Body of pancreas (tissue), 4 donors: ENCODE data around the gene PLET1. TPM values are rescaled to one million over a fixed set of nuclear protein-coding genes. Genes with fewer than 3 reads are reported as not detected.
A peak's percentile ranks its signal among the peaks of the same experiment; 100 is the strongest.

Experiments
- ATAC-seq: fragments of 150-250 bp; one replicate; pipeline ENCODE4 v1.9.1; 2016
- DNase-seq, 4 donors: peaks; one replicate each; pipeline ENCODE4 v3.0.0-alpha.2; 2019
- H3K27ac ChIP-seq, 4 donors: fragments of 200-600 bp; sonication (generic); 1 replicate in 3 of 4; 2 replicates in 1 of 4; pipeline versions ENCODE4 v1.5.1 to v1.6.1; 2016 to 2019; ENCODE audit warnings: mild to moderate bottlenecking in 1 of 4, mixed read lengths in 1 of 4, moderate library complexity in 1 of 4
- H3K27me3 ChIP-seq, 2 donors: fragments of 200-600 bp; sonication (generic); one replicate each; pipeline ENCODE4 v1.6.0; 2016; ENCODE audit warnings: mild to moderate bottlenecking in 1 of 2
- H3K36me3 ChIP-seq, 2 donors: fragments of 200-600 bp; sonication (generic); replicated peaks in 1 of 2; 2 replicates each; pipeline ENCODE4 v1.5.1; 2016; ENCODE audit warnings: low read depth in 2 of 2; ENCODE audit not compliant: insufficient read depth in 1 of 2
- H3K4me1 ChIP-seq: fragments of 200-600 bp; sonication (generic); one replicate; pipeline ENCODE4 v1.6.0; 2016
- H3K4me3 ChIP-seq, 2 donors: fragments of 200-600 bp; sonication (generic); 1 replicate in 1 of 2; 2 replicates in 1 of 2; pipeline ENCODE4 v1.5.1; 2016 to 2019
- H3K9me3 ChIP-seq, 3 donors: fragments of 200-600 bp; sonication (generic); 1 replicate in 2 of 3; 2 replicates in 1 of 3; pipeline ENCODE4 v1.5.1; 2016
- POLR2A ChIP-seq, 3 donors: fragments of 450-650 bp; IDR thresholded peaks; one replicate each; pipeline ENCODE4 v1.6.1; 2016; ENCODE audit warnings: antibody characterized with exemption in 3 of 3, mild to moderate bottlenecking in 2 of 3
- WGBS, 2 donors: methylation state at CpG; one replicate each; pipeline ENCODE4 v1.1.5; 2017; 5-methylcytosine and 5-hydroxymethylcytosine counted together
- intact Hi-C: fragments of 100-400 bp; cut with DNase I; formaldehyde crosslinking; loops from one replicate; pipeline ENCODE4 v1.15.1; 2023
- total RNA-seq, 2 donors: library from RNA; depleted of rRNA; stranded (reverse); fragments of >200 nt; gene quantifications; one replicate each; pipeline ENCODE4 v1.1.0, GENCODE V29; 2016
- TF ChIP-seq, protein P1 (sequence below), 7 experiments: fragments of 450-650 bp in 4 of 7; fragments of 200-600 bp in 3 of 7; sonication (generic) in 3 of 7; IDR thresholded peaks; one replicate each; pipeline ENCODE4 v1.5.1; 2016 to 2019; ENCODE audit warnings: antibody characterized with exemption in 7 of 7

The PLET1 gene
- total RNA-seq, 2 donors from 2014 or later: not detected

DNA sequence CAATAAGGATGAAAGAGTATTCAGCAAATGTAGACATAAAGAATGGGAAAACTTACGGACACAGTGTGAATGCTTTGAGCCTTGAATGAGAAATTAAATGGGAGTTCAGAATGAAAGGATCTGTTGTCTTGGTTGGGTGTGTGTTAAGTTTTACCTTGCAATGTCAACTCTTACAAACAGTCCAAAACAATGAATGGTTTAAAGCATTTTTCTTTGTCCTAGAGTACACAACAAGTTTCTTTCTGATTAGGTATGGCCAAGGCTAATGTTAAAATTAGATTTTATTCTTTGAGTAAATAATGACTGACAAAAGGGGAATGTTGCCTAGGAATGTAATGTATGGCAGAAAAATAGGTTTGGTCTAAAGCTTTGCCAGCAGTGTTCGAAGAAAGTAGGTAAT is 32.0 kb downstream of the PLET1 start:
- intact Hi-C loops: no loop called here
- Histone ChIP-seq H3K4me1 (peaks cover 7% of the 10 kb centered on the region), H3K9me3 (no peaks in the 10 kb centered on the region), H3K27ac (no peak overlapping the region), H3K27me3 (no peaks in the 10 kb centered on the region), H3K4me3 (no peak overlapping the region), H3K36me3 (peaks cover 0 to 5% of the 10 kb centered on the region in 2 donors)
- no peak for ATAC-seq
- DNase-seq: no peak
- WGBS, 2 donors: 87 to 92% methylated on average over 2 of the region's 2 CpGs
- no peak for TF ChIP-seq POLR2A (IDR thresholded peaks at IDR 0.05)
- TF ChIP-seq, protein P1, sequence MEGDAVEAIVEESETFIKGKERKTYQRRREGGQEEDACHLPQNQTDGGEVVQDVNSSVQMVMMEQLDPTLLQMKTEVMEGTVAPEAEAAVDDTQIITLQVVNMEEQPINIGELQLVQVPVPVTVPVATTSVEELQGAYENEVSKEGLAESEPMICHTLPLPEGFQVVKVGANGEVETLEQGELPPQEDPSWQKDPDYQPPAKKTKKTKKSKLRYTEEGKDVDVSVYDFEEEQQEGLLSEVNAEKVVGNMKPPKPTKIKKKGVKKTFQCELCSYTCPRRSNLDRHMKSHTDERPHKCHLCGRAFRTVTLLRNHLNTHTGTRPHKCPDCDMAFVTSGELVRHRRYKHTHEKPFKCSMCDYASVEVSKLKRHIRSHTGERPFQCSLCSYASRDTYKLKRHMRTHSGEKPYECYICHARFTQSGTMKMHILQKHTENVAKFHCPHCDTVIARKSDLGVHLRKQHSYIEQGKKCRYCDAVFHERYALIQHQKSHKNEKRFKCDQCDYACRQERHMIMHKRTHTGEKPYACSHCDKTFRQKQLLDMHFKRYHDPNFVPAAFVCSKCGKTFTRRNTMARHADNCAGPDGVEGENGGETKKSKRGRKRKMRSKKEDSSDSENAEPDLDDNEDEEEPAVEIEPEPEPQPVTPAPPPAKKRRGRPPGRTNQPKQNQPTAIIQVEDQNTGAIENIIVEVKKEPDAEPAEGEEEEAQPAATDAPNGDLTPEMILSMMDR (IDR thresholded peaks at IDR 0.05): no peak

DNA sequence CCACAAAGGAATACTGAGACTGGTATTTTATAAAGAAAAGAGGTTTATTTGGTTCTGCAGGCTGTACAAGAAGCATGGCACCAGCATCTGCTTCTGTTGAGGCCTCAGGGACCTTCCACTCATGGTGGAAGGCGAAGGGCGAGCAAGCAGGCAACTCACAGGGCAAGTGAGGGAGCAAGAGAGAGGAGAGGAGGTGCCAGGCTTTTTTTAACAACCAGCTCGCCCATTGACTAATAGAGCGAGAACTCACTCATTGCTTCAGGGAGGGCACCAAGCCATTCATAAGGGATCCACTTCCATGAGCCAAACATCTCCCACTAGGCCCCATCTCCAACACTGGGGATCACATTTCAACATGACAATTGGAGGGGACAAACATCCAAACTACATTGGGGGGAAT is 33.2 kb downstream of the PLET1 start:
- WGBS, 2 donors: 79 to 81% methylated on average over 4 of the region's 4 CpGs
- DNase-seq (no peak), ATAC-seq (no peak)
- H3K27me3 ChIP-seq: no peaks in the 10 kb centered on the region
- no peaks in the 10 kb centered on the region for H3K9me3 ChIP-seq
- H3K27ac ChIP-seq: no peak overlapping the region
- peaks cover 7% of the 10 kb centered on the region for H3K4me1 ChIP-seq
- H3K36me3 ChIP-seq: peaks cover 0 to 5% of the 10 kb centered on the region in 2 donors
- intact Hi-C loops: no loop called here
- H3K4me3 ChIP-seq: no peak overlapping the region
- TF ChIP-seq, protein P1 (IDR thresholded peaks at IDR 0.05): no peak
- no peak for TF ChIP-seq POLR2A (IDR thresholded peaks at IDR 0.05)

DNA sequence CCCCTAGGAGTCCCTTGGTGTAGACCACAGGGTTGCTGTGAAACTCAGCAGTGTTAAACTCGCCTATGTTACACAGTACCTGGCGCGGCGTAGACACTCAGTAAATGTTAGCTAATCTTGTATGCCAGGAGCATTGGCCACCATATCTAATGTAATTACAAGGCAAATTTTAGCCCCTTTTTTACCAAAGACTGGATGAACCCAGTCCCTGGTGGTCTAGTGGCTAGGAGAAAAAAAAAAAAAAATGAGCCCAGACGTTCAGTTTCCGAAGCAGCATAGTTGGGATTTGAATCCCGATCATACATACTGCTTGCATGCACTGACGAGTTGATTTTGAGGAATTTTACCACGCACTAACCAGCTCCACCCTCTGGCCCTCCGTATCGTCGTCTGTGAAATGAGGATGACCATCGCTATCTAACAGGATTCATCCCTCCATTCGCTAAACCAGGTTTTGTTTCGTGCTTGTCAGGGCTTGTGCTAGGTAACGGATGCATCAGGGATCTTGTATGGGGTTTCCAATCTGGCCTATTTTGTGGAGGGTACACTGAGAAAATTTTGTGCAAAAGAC is 33.7 kb downstream of the PLET1 start:
- intact Hi-C loops: no loop called here
- peaks cover 7% of the 10 kb centered on the region for H3K4me1 ChIP-seq
- peaks cover 0 to 5% of the 10 kb centered on the region in 2 donors for H3K36me3 ChIP-seq
- no peaks in the 10 kb centered on the region for H3K27me3 ChIP-seq
- DNase-seq: peak in 1 of 4 donors; percentile 43
- 6 to 14% methylated on average over 14 to 16 of the region's 16 CpGs for WGBS, 2 donors
- H3K9me3 ChIP-seq: no peaks in the 10 kb centered on the region
- TF ChIP-seq, protein P1 (IDR thresholded peaks at IDR 0.05): peak in 1 of 7 experiments; percentile 0
- TF ChIP-seq POLR2A (IDR thresholded peaks at IDR 0.05): no peak
- H3K4me3 ChIP-seq: peak overlapping the region; percentile 51 to 82
- peak overlapping the region; percentile 91 to 94 (median 92) for H3K27ac ChIP-seq
- no peak for ATAC-seq

DNA sequence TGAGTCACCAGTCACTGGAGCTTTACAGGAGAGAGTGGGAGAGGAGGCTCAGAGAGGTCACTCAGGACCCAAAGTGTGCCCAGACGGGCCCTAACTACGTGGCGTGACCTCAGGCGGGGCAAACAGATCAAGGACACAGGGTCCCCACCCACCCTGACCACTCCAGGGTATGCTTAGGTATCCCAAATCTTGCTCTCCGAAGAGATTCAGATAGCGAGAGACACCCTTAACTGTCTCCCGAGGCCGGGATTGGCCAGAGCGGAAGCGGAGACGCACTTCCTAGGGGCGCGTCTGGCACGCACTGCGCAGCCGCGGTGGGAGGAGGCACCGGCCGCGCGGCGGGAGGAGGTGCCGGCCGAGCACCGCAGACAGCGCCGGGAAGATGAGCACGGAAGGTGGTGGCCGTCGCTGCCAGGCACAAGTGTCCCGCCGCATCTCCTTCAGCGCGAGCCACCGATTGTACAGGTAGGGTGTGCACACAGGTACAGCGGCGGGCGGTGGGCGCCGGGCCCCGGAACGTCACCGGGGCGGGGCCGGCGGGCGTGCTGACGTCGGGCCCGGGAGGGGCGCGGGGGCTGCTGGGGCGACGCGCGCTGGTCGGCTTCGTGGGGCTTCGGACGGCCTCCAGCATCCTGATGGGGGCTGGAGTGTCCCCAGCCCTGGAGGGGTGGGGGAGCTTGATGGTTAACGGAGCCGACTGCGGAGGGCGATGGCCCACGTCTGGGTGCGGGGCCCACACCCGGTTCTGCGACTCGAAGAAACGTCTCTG is 34.4 kb downstream of the PLET1 start, which contains the start of gene PTS:
Gene PTS (plus strand): TSS at position 367 of the 769 bp plus-strand sequence. CDS start 16 bp downstream, at position 383.
- 0% methylated on average over 59 of the region's 70 CpGs; no CpG with 5 or more reads in 1 of the 2 donors for WGBS, 2 donors

More for the DNA sequence above, 34.4 kb downstream of the PLET1 start, which contains the start of gene PTS:
- Histone ChIP-seq H3K9me3 (no peaks in the 10 kb centered on the region), H3K27me3 (no peaks in the 10 kb centered on the region), H3K4me3 (peak within 1 kb of the TSS; percentile 51 to 82), H3K36me3 (peaks cover 0 to 5% of the 10 kb centered on the region in 2 donors), H3K4me1 (peaks cover 7% of the 10 kb centered on the region), H3K27ac (peak within 1 kb of the TSS; percentile 91 to 94 (median 92))
- intact Hi-C loops: no loop called here
- ATAC-seq (peak; percentile 97), DNase-seq (peak; percentile 81 to 88 (median 87))
- TF ChIP-seq, protein P1 (IDR thresholded peaks at IDR 0.05): no peak
- TF ChIP-seq POLR2A (IDR thresholded peaks at IDR 0.05): peak; percentile 73 to 89 (median 86)
